ENCODE measurements around the gene PLEKHG4.

Gene PLEKHG4

GRCh38 chr16:67245674-67246080 lies 33.7 kb upstream of the PLEKHG4 start:
- in situ Hi-C loops (cut with HindIII; ENCODE audit: low sequenced_read_pairs), result no loop called here

DNA sequence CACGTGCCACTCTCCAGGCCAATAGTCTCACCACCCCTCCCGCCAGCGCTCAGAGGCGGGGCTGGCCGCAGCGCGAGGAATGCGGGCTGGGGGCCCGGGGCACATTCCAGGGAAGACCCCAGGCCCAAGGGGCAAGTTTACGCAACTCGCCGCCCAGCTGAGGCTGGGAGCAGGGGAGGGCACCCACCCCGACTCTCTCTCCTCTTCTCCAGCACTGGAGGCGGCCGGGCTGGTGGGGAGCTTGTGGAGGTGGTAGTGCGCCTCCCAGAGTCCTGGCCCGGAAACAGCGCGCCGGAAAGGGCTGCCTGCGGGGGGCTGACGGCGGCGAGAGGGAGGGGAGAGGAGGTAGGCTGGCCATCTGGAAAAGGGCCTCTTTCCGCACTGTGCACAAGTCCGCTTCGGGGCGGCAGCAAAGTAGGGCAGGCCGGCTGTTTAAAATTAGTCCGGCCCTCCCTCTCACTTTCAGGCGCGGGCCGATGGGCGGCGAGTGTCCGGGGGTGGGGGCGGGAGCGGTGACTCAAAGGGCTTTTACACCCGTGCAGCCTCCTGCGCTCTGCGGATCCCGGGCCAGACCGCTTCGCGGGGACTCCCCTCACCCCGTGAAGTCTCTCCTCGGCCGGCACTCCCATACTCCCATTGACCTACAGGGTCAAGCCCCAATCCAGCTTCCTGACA lies 33.1 kb upstream of the PLEKHG4 start:
- in situ Hi-C loops (cut with HindIII; ENCODE audit: low sequenced_read_pairs), result no loop called here

GRCh38 chr16:67246756-67247191 lies 32.6 kb upstream of the PLEKHG4 start:
- in situ Hi-C loops (cut with HindIII; ENCODE audit: low sequenced_read_pairs), result no loop called here

DNA sequence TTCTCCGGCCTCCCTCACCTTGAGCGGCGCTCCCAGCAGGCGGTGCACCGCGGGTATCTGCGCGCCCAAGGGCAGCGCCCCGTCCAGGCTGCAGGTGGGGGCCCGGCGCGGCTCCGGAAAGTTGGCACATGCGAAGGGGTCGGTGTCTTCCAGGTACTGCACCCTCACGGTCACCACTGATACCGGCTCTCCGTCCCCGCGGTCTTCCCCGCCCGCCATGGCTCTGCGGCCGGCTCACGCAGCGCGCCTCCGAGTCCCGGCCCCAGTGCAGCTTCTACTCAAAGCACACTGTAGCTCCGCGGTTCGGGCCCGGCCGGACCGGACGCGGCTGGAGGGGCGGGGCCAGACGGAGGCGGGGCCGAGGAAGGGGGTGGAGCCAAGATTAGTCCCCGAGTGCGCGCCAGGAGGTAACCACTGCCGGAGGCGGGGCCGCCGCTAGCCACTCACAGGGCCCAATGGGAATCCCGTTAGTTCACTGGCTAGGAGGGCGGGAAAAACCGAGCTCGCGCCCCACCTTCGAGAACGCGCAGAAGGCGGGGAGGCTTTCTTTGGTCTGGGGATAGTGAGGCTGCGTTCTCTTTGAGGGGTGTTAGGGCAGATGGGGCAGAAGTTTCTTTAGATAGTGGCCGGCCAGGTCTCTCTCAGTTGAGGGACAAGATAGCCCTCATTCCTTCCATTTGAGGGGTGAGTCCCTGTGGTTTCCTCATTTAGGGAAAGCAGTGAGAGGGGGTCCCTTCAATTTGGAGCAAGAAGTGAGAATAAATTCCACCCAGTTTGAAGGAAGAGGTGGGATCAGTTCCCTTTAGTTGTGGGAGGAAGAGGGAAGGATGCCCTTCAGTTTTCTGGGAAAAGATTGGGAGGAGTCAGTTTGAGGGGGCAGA lies 31.9 kb upstream of the PLEKHG4 start, which contains the start of gene FHOD1:
FHOD1 (minus strand) TSS at position 290 of the 881 bp plus-strand sequence; CDS start at position 219, 71 bp downstream.
- in situ Hi-C loops (cut with HindIII; ENCODE audit: low sequenced_read_pairs), result no loop called here

GRCh38 chr16:67248073-67248400 lies 31.3 kb upstream of the PLEKHG4 start:
- in situ Hi-C loops (cut with HindIII; ENCODE audit: low sequenced_read_pairs), result no loop called here

GRCh38 chr16:67248401-67249177 lies 30.7 kb upstream of the PLEKHG4 start, which contains the start of gene SLC9A5:
SLC9A5 (plus strand) TSS chr16:67248979; CDS start chr16:67249015, 36 bp downstream.
- in situ Hi-C loops (cut with HindIII; ENCODE audit: low sequenced_read_pairs), result no loop called here

DNA sequence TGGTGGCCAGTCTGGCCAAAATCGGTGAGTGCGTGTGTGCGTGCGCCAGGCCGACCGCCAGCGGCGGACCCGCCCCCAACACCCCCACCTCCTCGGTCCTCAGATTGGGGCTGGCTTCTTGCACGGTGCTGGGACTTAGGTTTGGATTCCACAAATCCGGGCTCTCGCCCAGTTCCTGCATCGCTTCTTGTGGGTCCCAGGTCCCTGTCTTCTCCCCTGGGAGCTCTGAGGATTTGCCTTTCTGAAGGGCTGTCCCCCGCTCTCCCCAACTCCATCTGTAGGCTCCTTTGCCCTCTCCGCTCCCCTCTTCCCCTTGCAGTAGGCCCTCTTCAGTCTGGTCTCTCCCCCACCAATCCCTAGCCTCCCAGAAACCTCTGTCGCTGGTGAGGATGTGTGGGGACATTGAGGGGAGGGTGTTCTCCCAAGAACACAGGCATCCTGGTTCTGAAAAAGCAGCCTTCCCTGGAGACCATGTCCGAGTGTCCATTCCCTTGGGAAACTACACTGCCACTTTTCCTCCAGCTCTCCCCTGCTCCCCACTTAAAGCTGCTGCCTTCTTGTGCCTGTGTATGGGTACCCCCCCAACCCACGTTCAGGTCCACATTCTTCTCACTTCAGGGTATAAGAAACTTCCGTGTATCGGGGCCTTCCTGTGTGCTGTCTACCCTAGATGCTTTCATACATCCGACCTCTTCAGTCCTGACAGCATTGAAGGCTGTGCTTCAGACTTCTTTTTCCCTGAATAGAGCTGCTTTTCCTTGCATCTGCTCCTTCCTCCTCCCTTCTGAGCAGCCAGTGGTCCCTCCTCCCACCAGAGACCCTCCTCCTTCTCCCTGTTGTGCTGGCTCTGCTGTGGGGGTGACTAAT lies 29.9 kb upstream of the PLEKHG4 start:
- in situ Hi-C loops (cut with HindIII; ENCODE audit: low sequenced_read_pairs), result no loop called here

DNA sequence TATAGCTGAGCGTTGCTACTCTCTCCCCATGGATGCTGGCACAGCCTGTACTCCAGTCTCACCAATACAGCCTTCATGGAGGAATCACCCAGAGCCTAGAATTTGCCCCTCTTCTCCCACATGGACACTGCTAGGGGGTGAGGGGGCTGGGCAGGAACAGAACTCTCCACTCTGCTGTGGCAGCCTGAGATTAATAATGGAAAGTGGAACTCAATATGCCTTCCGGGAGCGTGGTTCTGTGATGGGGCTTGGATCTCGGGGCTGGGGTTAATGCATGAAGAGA lies 29.3 kb upstream of the PLEKHG4 start:
- in situ Hi-C loops (cut with HindIII; ENCODE audit: low sequenced_read_pairs), result no loop called here

DNA sequence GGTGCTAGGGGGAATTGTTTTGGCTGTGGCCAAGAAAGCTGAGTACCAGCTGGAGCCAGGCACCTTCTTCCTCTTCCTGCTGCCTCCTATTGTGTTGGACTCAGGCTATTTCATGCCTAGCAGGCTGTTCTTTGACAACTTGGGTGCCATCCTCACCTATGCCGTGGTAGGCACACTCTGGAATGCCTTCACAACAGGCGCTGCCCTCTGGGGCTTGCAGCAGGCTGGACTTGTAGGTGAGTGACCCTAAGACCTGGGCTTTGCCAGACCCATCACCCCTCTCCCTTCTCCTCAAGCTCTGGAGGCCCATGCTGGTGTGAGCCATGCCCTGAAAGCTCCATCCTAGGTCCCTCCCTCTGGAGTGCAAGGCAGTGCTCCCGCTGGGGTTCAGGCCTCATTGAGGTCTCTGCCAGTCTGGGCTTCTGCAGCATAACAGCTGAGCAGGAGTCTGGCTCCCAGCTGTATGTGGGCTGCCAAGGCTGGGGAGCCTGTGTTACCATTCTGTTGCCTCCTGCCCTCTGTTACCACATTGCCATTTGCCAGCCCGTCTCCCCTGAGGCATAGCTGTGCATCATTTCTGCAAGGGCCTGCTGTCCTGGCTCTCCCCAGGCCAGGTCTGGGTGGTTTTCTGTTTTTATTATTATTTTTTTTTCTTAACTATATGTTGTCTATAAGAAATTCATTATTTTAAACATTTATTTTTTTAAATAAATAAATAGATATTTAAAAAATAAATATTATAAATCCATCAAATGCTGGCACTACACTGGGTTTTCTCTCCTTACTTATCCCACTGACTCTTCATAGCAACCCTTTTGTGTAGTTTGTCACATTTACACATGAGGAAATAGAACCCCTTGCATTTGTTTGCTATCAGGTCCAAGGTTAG lies 26.5 kb upstream of the PLEKHG4 start:
- in situ Hi-C loops (cut with HindIII; ENCODE audit: low sequenced_read_pairs), result no loop called here

GRCh38 chr16:67254801-67255552 lies 24.4 kb upstream of the PLEKHG4 start:
- in situ Hi-C loops (cut with HindIII; ENCODE audit: low sequenced_read_pairs), result no loop called here

DNA sequence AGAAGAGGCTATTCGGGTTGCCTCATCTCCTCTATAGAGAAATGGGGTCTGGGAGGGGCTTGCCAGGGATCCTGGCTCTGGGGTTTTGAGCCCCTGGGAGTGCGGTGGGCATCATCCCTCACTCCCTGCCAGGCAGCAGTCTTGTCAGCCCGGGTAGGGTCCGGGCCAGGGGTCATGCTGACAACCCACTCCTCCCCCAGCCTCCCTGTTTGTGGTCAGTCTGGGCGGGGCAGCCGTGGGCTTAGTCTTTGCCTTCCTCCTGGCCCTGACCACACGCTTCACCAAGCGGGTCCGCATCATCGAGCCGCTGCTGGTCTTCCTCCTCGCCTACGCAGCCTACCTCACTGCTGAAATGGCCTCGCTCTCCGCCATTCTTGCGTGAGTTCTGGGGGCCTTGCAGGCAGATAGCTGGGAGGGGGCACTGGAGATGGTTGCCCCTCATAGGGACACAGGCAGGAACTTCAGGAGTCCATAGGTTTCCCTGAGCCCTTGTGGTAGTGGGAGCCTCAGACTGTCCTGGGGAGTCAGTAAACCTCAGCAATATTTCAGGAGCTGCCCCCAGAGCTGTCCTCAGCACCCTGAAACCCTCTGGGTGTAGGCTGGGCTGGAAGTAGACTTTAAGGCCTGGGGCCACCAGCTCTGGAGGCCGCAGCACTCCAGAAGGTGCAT lies 23.6 kb upstream of the PLEKHG4 start:
- in situ Hi-C loops (cut with HindIII; ENCODE audit: low sequenced_read_pairs), result no loop called here

- in situ Hi-C loops (cut with HindIII; ENCODE audit: low sequenced_read_pairs), result no loop called here
Measured at GRCh38 chr16:67256701-67257230, 22.6 kb upstream of the PLEKHG4 start.

DNA sequence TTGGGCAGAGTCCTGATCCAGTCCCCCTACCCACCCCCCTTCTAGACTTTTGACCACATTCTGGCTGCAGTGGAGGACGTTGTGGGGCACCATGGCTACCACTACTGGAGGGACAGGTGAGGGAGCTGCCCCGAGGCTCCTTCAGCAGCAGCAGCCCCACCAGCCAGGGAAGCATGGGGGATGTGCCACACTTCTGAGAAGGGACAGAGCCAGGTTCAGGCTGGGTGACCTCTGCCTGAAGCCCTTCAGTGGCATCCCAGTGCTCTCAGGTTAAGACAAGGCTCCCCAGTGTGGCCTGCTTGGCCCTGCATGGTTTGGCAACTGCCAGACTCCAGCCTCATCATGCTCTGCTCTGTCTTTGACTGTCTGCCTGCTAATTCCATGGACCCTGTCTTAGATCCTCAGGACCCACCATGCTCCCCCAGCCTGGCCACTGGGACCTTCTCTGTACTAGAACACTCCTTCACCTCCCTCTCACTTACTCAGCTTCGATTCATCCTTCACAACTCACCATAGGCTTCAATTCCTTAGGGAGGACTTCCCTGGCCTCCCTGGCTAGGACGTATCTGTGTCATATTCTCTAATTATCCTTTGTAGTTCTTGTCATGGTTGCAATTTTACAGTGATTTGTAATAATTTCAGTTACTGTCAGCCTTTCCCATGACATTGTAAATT lies 21.7 kb upstream of the PLEKHG4 start:
- in situ Hi-C loops (cut with HindIII; ENCODE audit: low sequenced_read_pairs), result no loop called here

DNA sequence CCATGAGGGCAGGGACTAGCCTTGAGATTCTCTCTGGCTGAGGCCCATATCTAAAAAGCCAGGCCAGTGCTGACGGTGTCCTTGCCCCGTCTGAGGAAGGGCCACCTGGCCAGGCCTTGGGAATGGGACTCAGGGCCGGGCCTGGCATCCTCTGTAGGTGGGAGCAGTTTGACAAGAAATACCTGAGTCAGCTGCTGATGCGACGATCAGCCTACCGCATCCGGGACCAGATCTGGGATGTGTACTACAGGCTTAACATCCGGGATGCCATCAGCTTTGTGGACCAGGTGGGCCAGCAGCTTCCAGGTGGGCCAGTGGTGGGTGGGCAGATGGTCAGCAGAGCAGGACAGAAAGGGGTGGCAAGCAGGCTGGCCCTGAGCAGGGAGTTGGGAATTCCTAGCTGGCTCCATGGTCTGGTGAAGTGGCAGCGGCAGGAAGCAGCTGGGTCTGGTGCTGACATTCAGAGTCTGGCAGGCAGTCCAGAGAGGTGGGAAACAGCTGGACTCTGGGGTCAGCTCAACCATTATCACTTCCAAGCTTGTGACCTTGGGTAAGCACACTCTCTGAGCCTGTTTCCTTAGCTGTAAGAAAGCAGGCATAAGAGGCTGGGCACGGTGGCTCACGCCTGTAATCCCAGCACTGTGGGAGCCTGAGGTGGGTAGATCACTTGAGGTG lies 21.0 kb upstream of the PLEKHG4 start:
- in situ Hi-C loops (cut with HindIII; ENCODE audit: low sequenced_read_pairs), result no loop called here

DNA sequence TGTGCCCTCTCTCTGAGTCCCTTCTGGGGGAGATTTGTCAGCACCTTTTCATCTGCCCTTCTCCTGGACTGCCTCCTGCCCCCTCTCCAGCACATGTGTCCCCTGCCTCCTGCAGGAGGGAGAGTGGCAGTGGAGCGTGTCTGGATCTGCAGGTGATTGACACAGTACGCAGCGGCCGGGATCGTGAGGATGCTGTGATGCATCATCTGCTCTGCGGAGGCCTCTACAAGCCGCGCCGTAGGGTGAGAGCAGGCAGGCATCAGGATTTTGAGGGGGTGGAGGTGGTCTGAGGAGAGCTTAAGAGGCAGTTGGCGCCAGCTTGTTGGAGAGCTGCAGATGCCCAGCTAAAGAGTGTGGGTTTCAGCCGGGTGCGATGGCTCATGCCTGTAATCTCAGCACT lies 19.6 kb upstream of the PLEKHG4 start:
- in situ Hi-C loops (cut with HindIII; ENCODE audit: low sequenced_read_pairs), result loop anchor here (10.0 kb wide), 1 partner anchor 185 kb away; no protein-coding TSS in a partner anchor

DNA sequence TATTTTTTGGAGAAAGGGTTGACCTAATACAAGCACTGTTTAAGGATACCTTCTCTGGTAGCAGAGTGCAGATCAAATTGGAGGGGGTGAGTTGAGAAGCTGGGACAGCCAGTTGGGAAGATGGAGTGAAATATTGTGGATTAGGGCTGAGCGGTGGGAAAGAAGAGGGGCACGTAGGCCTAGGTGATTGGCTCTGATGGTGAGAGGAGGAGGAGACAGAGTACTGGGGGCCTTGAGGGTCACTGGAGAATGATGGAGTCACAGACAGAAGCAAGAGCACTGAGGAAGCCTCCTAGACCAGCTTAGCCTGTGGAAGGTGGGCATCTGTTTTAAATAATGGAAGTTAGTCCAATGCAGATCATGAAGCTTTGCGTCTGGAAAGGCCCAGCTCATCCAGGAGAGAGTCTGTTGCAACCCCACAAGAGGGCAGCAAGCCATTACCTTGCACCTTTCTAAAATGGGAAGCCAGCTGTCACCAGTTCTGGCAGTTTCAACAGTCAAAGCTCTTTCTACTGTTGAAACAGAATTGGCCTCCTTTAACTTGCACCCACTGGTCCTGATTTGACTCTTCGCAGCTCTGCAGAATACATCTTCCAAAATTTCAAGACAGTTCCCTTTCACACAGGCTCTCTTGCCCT lies 18.8 kb upstream of the PLEKHG4 start:
- in situ Hi-C loops (cut with HindIII; ENCODE audit: low sequenced_read_pairs), result loop anchor here (10.0 kb wide), 1 partner anchor 184 kb away; no protein-coding TSS in a partner anchor
